GM21723 (cell line): ENCODE data around the gene PKIG.

ENCODE experiments used
- ATAC-seq: cut with Tn5 transposase; IDR thresholded peaks from one replicate; pipeline ENCODE4 v1.9.1; 2021; ENCODE audit warnings: mild to moderate bottlenecking, moderate library complexity; ENCODE audit not compliant: unreplicated experiment

Gene PKIG

DNA sequence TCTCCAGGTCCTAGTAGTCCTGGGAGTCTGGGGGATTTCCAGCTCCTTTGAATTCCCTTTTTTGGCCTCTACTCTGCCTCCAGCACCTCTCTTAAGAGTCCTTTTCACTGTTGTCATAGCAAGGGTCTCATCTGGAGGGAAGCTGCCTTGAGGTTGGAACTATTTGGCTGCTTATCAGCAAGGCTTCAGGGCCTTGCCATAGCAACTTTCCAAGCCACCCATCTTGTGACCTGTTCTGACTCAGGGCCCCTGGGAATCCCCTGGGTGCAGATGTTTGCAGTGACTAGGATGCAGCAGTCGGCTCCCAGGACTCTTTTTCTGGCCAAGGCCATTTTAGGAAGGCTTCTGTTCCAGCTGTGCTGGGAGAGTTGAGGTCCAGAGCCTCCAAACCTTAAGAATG is 12.4 kb downstream of the PKIG start:
- no peak for ATAC-seq

DNA sequence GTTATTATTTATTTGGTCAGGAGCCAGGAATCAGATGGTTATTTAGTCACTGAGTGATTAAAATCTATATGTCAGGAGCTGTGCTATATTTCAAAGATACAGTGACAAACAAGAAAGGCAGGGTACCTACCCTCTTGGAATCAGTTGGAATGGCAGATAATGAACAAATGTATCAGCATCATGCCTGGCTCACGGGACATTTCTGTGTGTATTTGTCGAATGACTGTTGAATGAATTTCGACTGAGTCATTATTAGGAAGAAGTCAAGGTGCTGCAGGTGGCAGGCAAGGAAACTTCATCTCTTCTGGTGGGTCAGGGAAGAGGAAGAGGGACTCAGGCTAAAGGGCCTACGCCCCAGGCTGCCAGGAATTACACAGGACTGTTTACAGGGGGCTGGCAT is 13.6 kb downstream of the PKIG start:
- no peak for ATAC-seq

DNA sequence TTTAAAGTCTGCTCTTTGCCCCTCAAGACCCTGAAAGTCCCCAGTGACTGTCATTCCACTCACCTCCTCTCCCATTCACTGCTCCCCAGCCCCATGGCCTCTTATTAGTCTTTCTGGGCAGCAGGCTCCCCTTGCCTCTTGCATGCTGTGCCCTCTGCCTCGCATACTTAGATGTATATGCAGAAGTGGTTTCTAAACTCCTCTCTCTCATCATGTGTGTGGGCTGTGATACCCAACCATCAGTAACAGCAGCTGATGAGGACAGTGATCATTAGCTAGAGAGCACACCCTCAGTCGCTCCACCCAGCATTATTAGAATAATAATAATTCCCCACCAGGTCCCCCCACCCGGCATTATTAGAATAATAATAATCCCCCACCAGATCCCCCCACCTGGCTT is 14.5 kb downstream of the PKIG start:
- ATAC-seq = no peak

DNA sequence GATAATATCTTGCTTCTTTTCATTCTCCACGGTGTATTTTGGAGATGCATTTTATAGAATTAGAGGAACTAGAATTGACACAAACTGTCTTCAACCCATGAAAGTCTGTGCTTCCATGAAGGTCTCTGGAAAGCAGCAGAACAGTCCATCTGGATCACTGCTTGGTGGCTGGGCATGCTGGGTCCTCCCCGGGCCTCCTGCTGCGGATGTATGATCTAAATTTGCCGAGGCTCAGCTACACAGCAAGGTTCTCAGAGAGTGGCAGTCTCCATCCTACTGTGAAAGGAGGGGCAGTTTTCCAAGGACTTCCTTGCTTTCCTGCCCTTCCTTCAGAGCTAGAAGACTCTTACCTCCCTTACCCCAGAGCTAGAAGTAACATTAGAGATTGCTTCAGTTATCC is 15.1 kb downstream of the PKIG start:
- no peak for ATAC-seq

DNA sequence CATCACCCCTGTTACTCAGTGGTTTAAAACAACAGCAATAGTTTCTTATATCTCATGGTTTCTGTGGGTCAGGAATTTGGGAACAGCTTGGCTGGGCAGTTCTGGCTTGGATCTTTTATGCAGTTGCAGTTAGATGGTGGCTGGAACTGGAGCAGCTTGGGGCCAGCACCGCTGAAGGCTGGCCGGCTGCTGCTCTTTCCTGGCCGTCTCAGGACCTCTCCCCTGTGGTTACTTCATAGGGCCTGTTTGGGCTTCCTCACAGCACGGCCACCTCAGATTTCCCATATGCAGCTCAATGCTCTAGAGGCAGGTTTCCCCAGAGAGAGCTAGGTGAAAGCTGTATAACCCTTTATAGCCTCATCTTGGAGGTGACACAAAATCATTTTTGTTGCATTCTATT is 15.6 kb downstream of the PKIG start:
- no peak for ATAC-seq

DNA sequence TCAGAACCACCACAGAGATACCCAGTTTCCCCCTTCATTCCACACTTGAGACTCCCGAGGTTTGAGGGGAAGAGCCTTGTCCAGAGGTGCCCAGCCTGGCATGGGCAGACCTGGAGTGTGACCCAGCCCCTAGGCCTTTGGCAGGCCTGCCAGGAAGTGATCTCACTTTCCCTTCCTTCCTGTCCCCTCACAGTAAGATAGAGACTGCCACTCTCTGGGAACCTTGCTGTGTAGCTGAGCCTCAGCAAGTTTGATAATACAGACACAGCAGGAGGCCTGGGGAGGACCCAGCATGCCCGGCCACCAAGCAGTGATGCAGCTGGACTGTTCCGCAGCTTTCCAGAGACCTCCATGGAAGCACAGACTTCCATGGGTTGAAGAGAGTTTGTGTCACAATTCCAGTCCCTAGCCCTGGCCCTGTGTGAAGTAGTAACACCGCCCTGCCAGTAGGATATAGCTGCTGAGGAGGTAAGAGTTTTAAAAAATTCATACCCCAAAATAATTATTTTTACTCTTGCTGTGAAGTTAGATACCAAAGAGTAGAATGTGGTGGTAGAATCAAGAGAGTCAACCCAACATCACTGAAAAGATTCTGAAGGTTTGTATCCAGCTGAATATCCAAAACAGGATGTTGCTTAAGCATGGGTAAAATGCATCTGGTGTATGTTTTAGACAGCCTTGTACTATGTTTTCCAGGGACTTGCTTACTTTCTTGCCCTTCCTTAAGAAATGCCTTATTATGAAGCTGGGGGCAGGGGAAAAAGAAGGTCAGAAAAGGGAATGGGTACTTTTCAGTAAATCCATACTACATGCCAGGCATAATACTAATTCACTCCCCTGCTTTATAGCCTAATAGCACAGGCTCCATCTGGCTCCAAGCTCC is 16.3 kb downstream of the PKIG start:
- peak; percentile 55 for ATAC-seq

DNA sequence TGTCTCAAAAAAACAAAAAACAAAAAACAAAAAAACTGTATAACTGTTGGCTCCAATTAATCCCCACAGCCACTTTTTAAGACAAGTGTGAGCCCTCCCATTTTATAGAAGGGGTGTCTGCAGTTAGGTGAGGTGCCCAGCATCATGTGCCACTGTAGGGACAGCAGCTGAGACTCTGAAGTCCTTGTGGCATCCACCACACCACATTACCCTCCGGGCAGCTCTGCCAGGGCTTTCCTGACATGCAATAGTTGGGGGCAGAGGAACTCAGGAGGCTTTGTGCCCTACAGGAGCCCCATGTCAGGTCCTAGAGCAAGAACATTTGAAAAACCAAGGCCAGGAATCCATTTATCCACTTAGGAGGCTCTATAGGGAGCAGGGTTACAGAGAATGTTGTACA is 17.3 kb downstream of the PKIG start:
- no peak for ATAC-seq

DNA sequence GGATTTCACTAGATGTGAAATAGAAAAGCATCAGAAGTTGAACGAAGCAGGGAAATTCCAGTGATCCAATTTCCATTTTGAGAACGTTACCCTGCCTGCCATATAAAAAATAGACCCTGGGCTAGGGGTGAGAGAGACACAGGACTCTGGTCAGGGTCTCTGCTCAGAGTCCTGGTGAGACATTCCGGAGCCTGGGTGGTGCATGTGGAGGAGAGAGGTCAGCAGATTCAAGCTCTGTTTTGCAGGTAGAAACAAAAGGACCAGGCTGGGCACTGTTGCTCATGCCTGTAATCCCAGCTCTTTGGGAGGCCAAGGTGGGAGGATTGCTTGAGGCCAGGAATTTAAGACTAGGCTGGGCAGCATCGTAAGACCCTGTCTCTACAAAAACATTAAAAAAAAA is 17.9 kb downstream of the PKIG start:
- ATAC-seq = no peak

DNA sequence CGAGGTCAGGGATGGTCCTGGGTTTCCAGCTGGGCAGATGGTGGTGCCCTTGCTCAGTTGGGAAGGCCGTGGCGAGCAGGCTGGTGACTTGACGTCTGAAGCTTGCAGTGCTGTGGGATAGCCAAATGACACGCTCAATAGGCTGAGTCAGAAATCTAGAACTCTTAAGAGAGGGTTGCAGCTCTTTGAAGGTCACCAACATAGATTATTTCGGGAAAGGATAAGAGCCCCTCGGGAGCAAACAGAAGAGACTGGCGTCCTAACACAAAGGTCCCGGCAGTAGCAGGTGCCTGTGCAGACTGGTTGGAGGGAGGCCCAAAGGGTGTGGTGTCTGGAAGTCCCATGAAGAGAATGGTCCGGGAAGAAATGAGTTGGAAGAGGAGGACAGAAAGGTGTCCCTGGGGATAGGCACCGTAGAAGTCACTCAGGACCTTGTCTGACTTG is 18.4 kb downstream of the PKIG start:
- ATAC-seq = no peak

DNA sequence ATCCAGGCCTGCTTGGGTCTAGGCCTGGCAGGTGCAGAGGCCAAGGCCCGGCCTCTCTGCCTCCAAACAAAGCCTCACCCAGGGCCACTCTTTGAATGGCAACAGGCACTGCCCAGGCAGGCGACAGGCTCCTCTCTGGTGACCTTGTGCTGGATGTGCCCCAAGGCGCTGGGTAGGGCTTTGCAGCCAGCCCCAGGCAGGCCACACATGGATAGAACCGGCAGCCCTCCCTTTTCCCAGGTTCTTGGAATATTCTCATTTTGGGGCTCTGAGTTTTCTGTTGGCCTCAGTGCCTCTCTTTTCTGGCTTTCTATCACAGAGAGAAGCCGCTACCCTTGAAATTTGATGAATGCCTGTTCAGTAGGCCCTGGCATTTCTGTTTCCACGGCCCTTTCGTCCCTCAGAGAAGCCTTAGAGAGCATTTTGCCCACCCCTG is 18.9 kb downstream of the PKIG start:
- no peak for ATAC-seq

DNA sequence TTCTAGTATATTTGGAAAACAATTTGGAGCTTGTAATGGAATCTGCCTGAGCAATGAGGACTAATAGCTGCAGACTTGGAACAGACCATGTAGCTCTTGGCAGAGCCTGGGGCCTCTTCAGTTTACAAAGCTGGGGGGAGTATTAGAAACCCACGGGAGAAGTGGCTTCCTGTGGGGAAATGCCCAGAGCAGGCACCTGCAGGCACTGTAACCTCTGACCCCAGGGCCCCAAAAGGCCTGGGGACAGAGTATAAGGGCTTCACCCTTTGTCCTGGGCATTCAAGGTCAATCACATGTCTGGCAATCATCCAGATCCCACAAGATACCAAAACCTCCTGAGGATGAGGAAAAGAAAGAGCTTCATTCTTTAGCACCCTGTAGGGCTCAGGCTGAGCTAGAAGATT is 19.4 kb downstream of the PKIG start:
- ATAC-seq = no peak

DNA sequence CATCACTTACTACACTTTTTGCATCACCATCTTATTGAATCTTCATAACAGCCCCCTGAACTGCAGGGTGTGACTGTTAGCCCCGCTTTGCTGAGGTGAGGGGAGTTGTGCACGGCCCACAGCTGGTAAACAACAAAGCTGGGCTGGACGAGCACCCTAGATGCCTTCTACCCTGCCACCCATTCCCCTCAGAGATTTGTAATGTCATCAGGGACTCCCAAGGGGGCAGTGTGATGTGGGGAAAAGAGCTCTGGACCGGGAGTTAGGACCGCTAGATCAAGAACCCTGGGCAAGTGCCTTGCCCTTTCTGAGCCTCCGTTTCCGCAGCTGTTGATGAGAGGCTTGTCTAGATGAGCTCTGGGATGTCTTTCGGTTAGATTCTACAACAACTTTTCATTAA is 20.9 kb downstream of the PKIG start:
- ATAC-seq = no peak

DNA sequence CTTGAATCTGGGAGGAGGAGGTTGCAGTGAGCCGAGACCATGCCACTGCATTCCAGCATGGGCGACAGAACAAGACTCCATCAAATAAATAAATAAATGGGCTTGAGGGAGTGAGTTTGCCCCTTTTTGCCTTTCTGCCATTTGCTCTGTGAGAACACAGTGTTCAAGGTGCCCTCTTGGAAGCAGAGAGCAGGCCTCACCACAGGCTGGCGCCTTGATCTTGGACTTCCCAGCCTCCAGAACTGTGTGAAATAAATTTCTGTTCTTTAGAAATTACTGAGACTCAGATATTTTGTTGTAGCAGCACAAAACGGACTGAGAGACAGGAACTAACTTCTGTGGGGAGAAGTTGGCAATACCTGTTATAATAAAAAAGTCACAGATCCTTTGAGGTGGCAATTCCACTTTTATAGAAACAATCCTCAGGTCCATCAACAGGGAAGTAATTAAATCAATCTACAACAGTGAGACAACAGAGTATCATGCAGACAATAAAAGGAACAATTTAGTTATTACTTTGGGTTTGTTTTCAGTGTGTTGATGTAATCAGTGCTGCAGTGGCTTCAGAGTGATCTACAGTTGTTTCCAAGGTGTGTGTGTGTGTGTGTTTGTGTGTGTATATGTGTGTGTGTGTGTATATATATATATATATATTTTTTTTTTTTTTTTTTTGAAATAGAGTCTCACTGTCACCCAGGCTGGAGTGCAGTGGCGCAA is 24.5 kb downstream of the PKIG start:
- no peak for ATAC-seq

DNA sequence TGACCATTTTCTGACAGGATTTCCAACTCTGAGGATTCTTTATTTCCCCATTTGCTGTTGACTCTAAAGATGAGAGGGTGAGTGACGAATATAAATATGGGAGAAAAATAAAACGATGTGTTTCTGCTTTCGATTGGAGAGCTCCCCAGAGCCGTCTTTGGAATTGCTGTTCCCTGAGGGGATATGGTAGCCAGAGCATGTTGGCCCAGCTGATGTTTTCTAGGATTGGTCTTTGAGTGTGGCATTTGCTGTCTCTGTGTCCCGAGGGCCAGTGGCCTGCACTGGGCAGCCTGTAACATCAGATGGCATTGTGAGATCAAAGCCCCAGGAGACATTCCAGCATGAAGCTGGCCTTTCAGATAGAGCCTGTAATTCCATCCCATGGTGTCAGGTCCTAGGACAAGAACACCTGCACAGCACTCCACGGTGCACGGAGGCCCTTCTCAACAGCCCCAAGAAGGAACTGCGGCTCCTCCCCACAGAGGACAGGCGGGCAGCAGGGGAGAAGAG is 26.7 kb downstream of the PKIG start:
- ATAC-seq = no peak

DNA sequence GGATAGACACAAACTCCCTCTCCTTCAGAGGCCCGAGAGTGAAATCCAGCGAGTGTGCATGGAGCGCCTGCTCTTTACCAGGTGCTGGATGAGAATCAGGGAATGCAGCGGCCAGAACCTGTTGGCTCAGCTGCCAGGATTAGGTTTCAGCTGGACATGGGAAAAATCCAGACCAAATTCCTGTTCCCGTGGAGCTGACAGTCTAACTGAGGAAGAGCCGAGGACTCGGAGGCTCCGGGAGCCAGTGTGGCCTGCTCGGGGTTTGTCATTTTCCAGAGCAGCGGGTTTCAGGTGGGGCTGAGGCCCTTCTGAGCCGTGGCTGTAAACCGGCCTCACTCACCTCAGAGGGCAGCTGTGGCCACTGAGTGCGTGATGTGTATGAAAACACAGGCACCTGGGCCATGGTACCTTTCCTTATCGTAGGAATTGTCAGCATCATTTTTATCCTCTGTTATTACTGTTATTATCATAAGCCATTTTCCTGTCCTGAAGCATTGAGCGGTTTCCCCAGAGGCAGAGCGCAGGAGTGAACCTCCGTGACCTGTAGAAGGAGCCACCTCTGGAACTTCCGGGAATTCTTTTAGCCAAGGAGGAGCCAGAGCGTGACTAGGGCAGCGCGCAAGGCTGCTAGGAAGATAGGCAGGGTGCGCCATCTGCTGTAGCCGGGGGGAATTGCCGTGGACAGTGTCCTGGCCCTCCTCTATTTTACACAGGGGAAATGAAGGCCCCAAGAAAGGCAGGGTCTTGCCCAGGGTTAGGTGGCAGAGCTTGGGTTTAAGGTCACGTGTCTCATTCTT is 27.3 kb downstream of the PKIG start:
- peak; percentile 90 for ATAC-seq

DNA sequence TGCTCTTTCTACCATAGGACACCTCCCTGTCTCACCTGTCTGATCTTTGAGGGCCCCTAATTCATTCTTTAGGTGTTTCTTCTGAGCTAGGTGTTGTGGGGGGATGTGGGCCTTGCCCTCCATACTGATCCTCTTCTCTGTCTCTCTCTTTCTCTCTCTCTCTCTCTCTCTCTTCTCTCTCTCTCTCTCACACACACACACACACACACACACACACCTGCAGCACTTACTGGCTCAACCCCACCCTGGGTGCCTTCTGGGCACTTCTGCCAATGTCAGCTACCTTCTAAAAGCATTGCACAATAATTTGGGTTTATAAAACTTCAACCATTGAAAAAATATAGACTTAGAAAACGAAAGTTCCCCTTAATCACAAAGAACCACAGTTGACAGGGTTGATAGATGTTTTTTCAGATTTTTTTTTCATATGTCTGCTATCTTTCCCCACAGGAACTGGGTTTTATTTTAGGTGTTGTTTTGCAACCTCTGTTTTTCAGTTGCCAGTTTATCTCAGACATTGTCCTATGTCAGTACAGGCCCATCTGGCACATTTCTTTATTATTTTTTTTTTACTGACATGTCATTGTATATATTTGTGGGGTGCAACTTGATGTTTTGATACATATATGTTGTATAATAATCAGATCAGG is 28.1 kb downstream of the PKIG start:
- ATAC-seq = no peak

DNA sequence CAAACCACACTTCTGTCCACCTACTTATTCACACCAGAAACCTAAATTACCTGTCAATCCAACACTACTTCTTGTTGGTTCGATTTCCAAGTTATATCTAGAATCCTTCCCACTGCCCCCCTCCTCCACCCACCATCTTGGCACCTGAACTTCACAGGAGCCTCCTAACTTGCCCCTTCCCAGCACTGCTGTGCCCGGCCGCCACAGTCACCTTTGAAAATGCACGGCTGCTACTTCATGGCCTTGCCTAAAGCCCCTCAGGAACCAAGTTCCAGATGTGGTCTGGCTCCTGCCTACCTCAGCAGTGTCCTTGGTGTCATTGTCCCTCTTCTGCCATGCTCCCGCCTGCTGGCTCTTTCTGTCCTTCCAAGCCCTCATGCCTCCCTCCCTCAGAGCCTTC is 31.2 kb downstream of the PKIG start:
- ATAC-seq = no peak

DNA sequence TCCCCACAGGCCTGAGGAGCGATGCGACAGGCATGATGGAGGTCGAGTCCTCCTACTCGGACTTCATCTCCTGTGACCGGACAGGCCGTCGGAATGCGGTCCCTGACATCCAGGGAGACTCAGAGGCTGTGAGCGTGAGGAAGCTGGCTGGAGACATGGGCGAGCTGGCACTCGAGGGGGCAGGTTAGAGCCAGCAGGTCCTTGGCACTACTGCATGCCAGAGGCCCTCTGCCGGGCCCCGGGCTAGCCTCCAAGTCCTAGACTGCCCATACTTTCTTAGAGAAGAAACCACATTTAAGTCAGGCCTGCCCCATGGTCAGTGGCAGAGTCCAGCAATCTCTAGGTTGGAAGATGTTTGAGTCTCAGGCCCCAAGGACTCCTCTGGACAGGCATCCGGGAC is 32.1 kb downstream of the PKIG start:
- no peak for ATAC-seq

DNA sequence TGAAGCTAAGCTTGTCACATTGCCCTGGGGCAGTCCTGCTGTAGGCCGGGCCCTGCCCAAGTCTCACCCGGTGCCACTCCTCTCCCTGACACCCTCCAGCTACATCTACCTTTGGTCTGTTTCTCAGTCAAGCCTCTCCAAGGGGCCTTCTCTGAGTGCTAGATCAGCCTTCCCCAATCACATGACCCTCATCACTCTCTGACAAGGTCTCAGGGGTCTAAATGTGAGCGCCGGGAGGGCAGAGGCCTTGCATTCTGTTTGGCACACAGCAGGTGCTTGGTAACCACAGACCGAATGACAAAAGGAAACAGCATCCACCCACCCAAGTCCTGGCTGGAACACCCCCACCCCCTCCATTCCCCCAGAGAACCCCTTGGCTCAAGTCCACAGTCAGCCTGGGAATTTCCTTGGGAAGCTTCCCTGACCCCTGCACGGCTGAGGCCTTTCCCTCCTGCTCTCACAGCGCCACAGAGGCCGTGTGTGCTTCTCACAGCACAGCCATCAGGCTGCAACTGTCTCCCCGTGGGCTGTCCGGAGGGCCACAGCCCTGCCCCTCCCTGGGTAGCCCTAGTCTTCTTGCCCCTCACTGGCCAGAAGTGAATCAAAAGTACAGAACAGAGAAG is 32.9 kb downstream of the PKIG start:
- no peak for ATAC-seq

DNA sequence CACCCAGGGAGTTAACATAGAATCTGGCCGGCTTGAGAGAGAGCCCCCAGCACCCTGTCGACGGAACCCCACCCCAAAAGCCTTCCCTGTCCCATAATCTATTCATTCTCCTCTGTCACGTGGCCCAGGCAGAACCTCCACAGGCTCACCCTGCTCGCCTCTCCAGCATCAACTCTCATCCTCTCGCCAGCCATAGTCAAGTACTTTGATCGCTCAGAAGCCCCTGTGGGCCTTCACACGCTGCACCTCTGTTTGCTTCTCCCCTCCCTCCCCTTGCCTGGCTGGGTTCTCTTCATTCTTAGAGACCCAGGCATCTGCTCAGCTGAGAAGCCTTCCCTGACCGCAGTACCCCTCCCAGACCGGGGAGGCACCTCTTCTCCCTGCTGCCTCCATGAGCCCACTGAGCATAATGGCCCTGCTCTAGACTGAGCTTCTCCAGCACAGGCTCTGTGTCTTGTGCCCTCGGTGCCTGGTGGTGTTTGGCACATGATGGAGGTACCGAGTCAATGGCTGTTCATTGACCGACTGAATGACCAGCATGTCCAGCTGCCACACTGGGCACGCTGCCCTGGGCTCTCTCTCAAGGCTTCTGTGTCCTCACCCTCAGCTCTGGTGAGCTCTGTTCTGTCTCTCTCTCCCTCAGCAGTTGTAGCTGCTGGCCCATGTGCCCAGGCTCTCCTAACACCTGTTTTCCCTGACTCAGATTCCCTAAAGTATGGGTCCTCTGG is 33.7 kb downstream of the PKIG start:
- ATAC-seq = no peak
